ENCODE data around the gene PTPRB.

PTPRB gene

DNA sequence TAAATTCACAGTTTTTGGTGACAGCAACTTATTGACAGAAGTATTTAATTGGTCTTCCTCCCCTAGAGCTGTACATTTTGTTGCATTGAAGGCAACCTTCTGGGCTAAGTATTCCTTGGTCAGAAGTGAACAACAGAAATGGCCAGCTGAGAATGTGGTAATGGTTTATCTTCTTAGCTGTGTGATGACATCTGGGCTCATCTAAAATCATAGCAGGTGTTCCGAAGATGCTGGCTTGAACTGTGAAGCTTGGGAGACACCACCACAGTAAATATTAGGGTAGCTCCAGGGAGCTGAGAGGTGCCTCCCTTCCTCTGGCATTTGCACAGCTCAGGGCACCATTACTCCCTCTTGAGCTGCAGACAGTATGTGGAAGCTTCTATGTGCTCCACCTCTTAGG, 3.7 kb upstream of the PTPRB start:
- TF ChIP-seq, protein P1, sequence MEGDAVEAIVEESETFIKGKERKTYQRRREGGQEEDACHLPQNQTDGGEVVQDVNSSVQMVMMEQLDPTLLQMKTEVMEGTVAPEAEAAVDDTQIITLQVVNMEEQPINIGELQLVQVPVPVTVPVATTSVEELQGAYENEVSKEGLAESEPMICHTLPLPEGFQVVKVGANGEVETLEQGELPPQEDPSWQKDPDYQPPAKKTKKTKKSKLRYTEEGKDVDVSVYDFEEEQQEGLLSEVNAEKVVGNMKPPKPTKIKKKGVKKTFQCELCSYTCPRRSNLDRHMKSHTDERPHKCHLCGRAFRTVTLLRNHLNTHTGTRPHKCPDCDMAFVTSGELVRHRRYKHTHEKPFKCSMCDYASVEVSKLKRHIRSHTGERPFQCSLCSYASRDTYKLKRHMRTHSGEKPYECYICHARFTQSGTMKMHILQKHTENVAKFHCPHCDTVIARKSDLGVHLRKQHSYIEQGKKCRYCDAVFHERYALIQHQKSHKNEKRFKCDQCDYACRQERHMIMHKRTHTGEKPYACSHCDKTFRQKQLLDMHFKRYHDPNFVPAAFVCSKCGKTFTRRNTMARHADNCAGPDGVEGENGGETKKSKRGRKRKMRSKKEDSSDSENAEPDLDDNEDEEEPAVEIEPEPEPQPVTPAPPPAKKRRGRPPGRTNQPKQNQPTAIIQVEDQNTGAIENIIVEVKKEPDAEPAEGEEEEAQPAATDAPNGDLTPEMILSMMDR (IDR thresholded peaks at IDR 0.05), result no peak

DNA sequence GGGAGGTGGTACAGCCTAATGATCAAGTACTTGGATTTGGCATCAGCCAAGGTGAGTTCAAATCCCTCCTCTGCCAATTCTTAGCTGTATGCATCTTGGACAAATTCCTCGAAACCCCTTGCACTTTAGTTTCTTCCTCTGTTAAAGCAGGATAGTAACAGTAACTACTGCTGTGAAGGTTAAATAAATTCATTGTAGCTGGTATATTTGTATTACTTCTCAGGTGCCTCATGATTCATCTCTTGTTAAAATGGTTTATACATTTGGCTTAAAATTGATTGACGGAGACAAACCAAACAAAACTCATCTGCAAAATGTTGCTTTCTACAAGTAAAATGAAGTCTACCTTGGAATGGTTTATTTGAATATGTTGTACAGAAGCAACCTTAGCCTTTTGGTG, 2.3 kb upstream of the PTPRB start:
- TF ChIP-seq, protein P1 (IDR thresholded peaks at IDR 0.05), result no peak

DNA sequence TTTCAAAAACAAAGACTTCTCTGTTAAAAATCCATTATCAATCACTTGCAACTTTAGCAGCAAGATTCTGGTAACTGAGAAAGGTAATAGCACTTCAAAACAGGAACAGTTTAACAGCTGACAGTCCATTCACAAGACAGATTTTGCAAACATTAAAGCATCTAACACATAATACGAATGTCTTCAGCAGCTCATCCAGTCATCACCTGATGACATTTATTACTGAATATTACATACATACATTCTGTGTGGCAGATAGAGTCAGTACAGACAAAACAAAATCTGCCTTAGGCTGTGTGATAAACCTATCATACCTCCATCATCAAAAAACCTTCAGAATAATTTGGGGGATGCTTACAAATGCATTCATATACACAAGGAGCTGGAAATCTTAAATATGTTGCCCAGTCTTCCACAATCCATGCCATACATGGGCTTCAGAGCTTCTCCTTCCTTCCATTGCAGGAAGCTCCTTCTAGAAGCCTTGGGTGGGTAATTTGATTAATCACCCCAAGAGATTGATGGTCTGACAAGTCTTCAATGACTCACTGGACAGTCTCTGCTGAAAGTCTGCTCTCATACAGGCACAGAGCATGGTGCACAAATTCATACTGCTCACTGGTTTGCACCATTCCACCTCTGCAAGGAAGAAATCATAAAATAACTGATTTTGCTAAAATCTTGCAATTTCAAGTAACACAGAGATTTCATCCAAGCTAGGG, 1.6 kb upstream of the PTPRB start:
- TF ChIP-seq, protein P1 (IDR thresholded peaks at IDR 0.05), result no peak

DNA sequence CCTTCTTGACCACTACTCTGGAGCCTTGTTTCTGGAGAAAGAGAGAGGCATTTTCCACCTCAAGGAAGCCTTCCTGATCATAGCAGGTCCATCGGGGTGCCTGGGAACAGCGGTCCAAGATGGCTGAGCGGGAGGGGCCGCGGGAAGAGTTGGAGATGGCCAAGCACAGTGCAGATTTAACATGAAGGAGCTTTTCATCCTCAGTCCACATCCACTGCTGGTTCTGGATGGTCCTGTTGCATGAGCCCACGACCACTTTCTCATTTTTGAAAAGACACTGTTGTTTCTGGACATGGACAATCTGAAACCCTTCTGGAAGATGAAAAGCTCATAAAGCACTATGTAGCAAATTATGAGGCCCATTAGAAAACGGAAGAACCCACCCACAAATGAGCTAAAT, 1.5 kb downstream of the PTPRB start:
- TF ChIP-seq, protein P1 (IDR thresholded peaks at IDR 0.05), result no peak

DNA sequence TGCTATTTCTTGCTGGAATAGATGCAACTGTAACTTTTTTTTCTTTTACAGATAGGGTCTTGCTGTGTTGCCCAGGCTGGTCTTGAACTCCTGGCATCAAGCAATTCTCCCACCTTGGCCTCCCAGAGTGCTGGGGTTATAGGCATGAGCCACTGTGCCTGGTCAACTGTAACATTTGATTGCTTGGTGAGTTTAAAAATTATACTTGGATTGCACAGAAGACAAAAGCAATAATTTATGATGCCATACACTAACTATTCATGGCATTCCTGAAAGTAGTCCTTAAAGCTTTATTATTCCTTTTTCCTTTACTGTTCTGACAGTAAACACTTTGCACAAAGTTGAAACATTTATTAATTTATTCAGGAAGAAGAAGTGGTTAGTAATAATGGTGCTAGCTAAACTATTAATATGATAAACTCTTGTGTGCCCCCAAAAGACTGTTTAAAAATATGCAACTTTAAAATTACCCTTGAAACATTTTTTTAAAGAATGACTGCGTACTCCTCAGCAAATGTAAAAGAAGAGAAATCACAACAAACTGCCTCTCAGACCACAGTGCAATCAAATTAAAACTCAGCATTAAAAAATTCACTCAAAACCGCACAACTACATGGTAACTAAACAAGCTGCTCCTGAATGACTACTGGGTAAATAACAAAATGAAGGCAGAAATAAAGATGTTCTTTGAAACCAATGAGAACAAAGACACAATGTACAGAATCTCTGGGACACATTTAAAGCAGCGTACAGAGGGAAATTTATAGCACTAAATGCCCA, 8.3 kb downstream of the PTPRB start:
- TF ChIP-seq, protein P1 (IDR thresholded peaks at IDR 0.05), result no peak

DNA sequence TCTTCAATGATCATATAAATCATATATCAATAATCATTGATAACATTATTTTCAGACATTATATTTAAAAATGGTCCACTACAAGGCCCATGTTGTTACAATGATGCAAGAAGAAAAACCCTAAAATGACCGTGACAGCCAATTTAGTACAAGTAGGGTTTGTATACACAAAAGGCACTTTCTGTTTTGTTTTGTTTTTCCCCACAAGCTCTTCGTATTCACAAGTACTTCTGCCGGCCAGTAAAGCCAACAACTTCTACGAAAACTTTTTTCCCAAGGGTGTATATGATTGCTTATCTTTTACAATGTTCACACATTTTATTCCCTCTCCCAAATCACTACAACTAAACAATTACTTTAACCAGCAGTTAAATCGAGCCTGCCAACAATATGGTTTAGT, 9.6 kb downstream of the PTPRB start:
- TF ChIP-seq, protein P1 (IDR thresholded peaks at IDR 0.05), result no peak

DNA sequence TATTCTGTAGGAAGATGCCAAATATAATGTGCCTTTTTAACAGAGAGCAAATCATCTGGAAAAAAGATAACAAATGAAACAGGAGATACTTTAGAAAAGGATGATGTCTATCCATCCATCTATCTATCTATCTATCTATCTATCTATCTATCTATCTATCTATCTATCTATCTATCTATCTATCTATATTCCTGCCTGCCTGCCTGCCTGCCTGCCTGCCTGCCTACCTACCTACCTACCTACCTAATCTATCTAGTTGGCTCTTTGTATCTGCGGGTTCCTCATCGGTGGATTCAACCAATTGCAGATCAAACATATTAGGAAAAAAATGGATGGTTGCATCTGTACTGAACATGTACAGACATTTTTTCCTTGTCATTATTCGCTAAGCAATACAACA, 11.0 kb downstream of the PTPRB start:
- TF ChIP-seq, protein P1 (IDR thresholded peaks at IDR 0.05), result no peak
